ENCODE results near the gene OBP2A. TPM values are rescaled to one million over a fixed set of nuclear protein-coding genes. Genes with fewer than 3 reads are reported as not detected.

OBP2A gene
- total and polyA plus RNA-seq, 2 of the 8 experiments (the other 6 are each of a cell fraction or from before 2014, with no cell fraction given), result not detected

GRCh38 chr9:135500071-135500524, 45.8 kb upstream of the OBP2A start:
- CTCF ChIA-PET (ENCODE audit: partially characterized antibody), result interaction anchor here (1.0 to 2.1 kb wide), 5 partner anchors 10 to 52 kb away, joined by 3 to 11 read pairs (median 5); no protein-coding TSS in a partner anchor
- Histone ChIP-seq H3K79me1 (ENCODE audit: low read depth, low read length) (0 out of 2 replicates have a peak, but pooled peaks cover 3% of the 10 kb centered on the region), H2AK5ac (ENCODE audit: low read depth, low read length) (no peak overlapping the region), H3K23me2 (ENCODE audit: low read depth, low read length) (peaks cover 8% of the 10 kb centered on the region; the same call in 1 of the 2 replicates), H3K27ac (ENCODE audit: low read depth, low read length) (no peak overlapping the region), H2BK12ac (ENCODE audit: low read depth, low read length) (no peak overlapping the region), H2BK20ac (ENCODE audit: low read length) (no peak overlapping the region), H3K18ac (ENCODE audit: extremely low read depth, low read length) (no peak overlapping the region; the same call in 1 of the 2 replicates), H2BK15ac (ENCODE audit: low read length) (no peak overlapping the region), H3K23ac (ENCODE audit: insufficient read length) (no peak overlapping the region), H3K4me2 (ENCODE audit: insufficient read depth in 1 of 2, low read depth in 2 of 2, low read length in 2 of 2) (peak overlapping the region; percentile 68 to 87), H3K56ac (replicated peaks; ENCODE audit: insufficient read length, low read depth, low read length) (no peak overlapping the region), H3K4me3 (ENCODE audit: extremely low read depth in 1 of 4, insufficient read depth in 2 of 4, low read depth in 3 of 4, low read length in 4 of 4) (peak overlapping the region; percentile 61 to 86 (median 81)), H3K4ac (replicated peaks; ENCODE audit: insufficient read length, low read depth, low read length) (no peak overlapping the region), H3K27me3 (replicated peaks in 1 of 4; ENCODE audit: control insufficient read depth in 3 of 4, extremely low read depth in 1 of 4, insufficient read depth in 3 of 4, low read length in 3 of 4) (no peaks in the 10 kb centered on the region; a peak in 1 of 7 replicates), H3K79me2 (ENCODE audit: control insufficient read depth in 1 of 2, insufficient read depth in 2 of 2, low read length in 2 of 2) (peaks cover 0 to 16% of the 10 kb centered on the region in 2 experiments; a peak in 2 of 4 replicates), H2BK5ac (ENCODE audit: low read depth, low read length) (no peak overlapping the region), H3K14ac (ENCODE audit: insufficient read length) (no peak overlapping the region), H3K4me1 (replicated peaks in 1 of 4; ENCODE audit: control insufficient read depth in 3 of 4, insufficient read depth in 4 of 4, low read length in 3 of 4) (peaks cover 0 to 15% (median 12%) of the 10 kb centered on the region in 4 experiments; a peak in 6 of 7 replicates), H4K20me1 (replicated peaks in 1 of 2; ENCODE audit: control insufficient read depth in 1 of 2, insufficient read depth in 2 of 2, low read length in 2 of 2) (peaks cover 12 to 18% of the 10 kb centered on the region in 2 experiments), H2BK120ac (replicated peaks; ENCODE audit: low read depth, low read length) (no peak overlapping the region), H3K9me3 (ENCODE audit: insufficient read depth in 2 of 2, low read depth in 1 of 2, low read length in 1 of 2) (no peaks in the 10 kb centered on the region), H3K9ac (replicated peaks in 1 of 4; ENCODE audit: extremely low read depth in 1 of 4, low read depth in 3 of 4, low read length in 3 of 4) (no peak overlapping the region), H4K91ac (replicated peaks; ENCODE audit: insufficient read length, low read length) (no peak overlapping the region), H4K8ac (ENCODE audit: extremely low read depth, insufficient read depth, low read length) (no peak overlapping the region), H3K36me3 (ENCODE audit: control insufficient read depth in 2 of 4, insufficient read depth in 4 of 4, low read length in 3 of 4) (peaks cover 8 to 26% (median 20%) of the 10 kb centered on the region in 4 experiments; a peak in 7 of 8 replicates), H4K5ac (ENCODE audit: insufficient read length, low read depth, low read length) (no peak overlapping the region), H2AFZ (ENCODE audit: low read length) (no peak overlapping the region)
- POLR2A ChIA-PET (ENCODE audit: partially characterized antibody), result interaction anchor here (2.8 kb wide), 1 partner anchor 19 kb away, joined by 17 read pairs; no protein-coding TSS in a partner anchor
- TF ChIP-seq BACH1 (IDR thresholded peaks at IDR 0.05; ENCODE audit: low read length) (0 out of 2 replicates have a peak, but pooled peaks have one; percentile 0), BCL11A (IDR thresholded peaks at IDR 0.05; ENCODE audit: low read depth in 2 of 2, low read length in 2 of 2) (no peak), KDM4A (IDR thresholded peaks at IDR 0.05; ENCODE audit: low read depth, low read length, severe bottlenecking) (peak; percentile 11), RBBP5 (IDR thresholded peaks at IDR 0.05; ENCODE audit: borderline replicate concordance, low read depth, low read length) (peak; percentile 1; the same call in 1 of the 2 replicates), FOSL1 (IDR thresholded peaks at IDR 0.05; ENCODE audit: insufficient read depth, low read depth, low read length) (no peak), SIX5 (IDR thresholded peaks at IDR 0.05; ENCODE audit: low read depth, low read length) (no peak), YY1 (IDR thresholded peaks at IDR 0.05; ENCODE audit: low read depth, low read length) (no peak)
- DNase-seq (ENCODE audit: low read depth in 1 of 2, low spot score in 2 of 2), result no peak
- WGBS, 2 experiments (ENCODE audit: extremely low coverage in 1 of 2, insufficient coverage in 1 of 2, insufficient read length in 1 of 2, insufficient replicate concordance in 2 of 2, low coverage in 1 of 2, low lambda C conversion rate in 2 of 2, missing lambda C conversion rate in 1 of 2), result 2% methylated on average over 27 of the region's 29 CpGs; no CpG with 5 or more reads in 1 of the 2 experiments
- FAIRE-seq, result no peak

Data from H1 (cell line).